ENCODE results near the gene MIDN.

GRCh38 chr19:1291761-1292418 lies 43.5 kb downstream of the MIDN start:
- TF ChIP-seq CTCF (IDR thresholded peaks at IDR 0.05; ENCODE audit: poor library complexity, severe bottlenecking) = no peak
- TF ChIP-seq POLR2AphosphoS5 (IDR thresholded peaks at IDR 0.05) = no peak
- no peak for TF ChIP-seq SMC3 (conservative IDR thresholded peaks at IDR 0.05; ENCODE audit: poor library complexity)
- TF ChIP-seq RAD21 (conservative IDR thresholded peaks at IDR 0.05) = no peak
